Ramos (cell line): ENCODE data around the gene TGM4.
"Not testable (repeated sequence)": the region's sequence is repeated elsewhere in the genome, so short reads cannot be mapped to it uniquely, and the experiment has no call there.

Experiments
- in situ Hi-C: fragments of 300-500 bp; cut with MboI; formaldehyde crosslinking; loops from one replicate; pipeline ENCODE4 v1.14.3; 2022; ENCODE audit warnings: low sequenced_read_pairs; ENCODE audit not compliant: unreplicated experiment

The TGM4 gene

DNA sequence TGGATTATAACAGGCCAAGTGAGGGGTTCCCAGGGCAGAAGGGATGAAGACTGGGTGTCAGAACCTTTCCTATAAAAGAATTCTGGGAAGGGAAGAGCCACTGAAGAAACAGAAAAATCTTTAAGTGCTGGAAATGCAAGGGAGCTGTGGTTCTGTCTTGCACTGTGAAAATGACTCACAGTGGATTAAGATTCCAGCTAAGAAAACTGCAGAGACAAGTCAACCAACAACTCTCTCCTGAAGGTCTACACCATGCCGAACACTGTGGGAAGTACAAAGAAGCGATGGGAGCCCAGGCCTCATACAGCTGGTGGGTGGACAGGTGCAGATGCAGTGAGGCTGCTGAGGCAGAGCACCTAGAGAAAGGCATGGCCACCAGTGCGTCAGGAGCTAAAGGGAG lies 73.8 kb downstream of the TGM4 start:
- in situ Hi-C loops = no loop called here

DNA sequence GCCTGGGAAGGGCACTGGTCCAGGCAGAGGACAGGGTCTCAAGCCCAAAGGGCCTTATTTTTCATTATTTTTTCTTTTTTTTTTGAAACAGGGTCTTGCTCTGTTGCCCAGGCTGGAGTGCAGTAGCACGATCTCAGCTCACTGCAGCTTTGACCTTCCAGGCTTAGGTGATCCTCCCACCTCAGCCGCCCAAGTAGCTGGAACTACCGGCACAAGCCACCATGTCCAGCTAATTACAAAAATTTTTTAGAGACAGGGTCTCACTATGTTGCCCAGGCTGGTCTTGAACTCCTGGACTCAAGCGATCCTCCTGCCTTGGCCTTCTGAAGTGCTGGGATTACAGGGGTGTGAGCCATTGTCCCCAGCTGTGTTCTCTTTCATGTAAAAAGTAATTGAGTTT lies 75.4 kb downstream of the TGM4 start:
- in situ Hi-C loops = not testable (repeated sequence)

DNA sequence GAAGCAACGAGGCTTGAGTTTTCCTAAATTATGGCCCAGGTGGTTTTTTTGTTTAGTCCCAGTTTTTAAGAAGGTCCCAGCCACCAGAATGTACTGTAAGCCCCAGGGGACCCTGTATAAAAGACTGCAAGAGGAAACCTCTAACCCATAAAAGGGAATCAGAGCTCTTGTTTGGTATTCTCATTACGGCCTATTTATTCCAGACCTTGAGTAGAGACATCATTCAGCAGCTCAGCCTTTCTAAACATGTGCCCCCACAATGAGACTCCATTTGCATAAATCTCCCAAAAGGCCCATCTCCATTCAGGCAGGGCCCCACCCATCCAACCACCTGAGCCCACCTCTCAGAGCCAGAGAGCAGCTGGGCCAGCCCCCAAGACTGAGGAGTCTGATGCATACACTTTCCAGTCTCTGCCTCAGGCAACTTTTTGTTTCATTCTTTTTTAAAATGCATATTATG lies 75.9 kb downstream of the TGM4 start:
- in situ Hi-C loops = no loop called here

DNA sequence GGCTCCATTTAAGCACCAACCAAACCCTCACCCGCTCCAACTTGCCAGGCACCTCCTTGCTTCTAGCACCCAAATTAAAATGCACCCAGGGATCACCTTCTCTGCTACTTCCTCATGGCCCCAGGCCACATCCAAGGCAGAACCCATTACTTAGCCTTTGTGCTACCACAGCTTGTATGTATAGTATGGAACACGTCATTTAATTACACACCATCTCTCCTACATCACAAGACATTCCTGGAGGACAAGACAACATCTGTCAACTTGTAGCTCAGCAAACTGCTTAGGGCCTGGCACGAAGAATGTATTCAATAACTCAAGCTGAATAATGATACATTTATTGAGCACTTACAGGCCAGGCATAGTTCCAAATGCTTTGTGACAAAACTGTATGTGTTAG lies 78.3 kb downstream of the TGM4 start:
- in situ Hi-C loops = no loop called here

DNA sequence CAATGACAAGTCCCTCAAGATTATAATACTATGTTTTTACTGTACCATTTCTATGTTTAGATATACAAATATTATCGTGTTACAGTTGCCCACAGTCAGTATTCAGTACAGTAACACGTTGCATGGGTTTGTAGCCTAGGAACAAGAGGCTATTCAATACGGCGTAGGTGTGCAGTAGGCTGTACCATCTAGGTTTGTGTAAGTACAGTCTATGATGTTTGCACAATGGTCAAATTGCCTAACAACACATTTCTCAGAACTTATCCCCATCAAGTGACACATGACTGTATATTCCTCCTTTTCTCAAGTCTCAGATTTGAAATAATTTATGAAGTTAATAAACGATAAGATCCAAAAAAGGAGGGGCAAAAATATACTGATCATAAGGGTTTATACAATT lies 79.9 kb downstream of the TGM4 start:
- in situ Hi-C loops = no loop called here

DNA sequence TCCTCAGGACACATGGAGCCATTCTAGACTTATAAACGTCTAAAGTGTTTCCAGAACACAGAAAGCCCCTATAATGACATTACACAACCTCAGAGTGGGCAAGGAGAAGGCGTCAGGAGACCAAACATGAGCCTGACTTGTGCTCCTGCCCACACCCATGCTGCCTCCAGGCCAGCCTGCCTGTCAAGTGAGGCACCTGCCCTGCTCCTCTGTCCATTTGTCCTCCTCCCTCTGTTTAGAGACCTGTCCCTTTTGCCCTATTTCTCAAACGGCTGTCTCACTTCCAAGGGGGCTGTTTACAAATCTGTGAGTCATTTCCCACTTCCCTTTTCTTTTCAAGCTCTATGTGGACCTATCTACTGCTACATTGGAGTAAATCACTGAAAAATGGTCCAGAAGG lies 80.6 kb downstream of the TGM4 start:
- in situ Hi-C loops = no loop called here

DNA sequence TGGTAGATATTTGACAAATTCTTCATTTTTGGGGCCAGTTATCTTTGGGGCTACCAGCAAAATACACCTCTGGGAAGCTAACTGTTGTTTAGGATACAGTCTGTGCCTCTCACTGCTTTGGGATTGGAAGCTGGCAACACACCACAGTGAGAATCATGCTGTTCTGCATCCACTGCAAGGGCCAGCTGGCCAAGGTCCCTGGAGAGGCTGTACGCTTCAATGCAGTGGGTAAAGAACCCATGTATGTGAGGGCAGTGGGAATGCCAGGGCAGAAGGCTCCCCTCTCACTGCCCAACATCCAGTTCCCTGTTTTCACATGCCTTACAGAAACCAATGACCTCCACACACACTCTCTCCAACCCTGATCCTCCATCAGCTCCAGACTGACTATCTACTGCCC lies 81.5 kb downstream of the TGM4 start:
- in situ Hi-C loops = no loop called here

DNA sequence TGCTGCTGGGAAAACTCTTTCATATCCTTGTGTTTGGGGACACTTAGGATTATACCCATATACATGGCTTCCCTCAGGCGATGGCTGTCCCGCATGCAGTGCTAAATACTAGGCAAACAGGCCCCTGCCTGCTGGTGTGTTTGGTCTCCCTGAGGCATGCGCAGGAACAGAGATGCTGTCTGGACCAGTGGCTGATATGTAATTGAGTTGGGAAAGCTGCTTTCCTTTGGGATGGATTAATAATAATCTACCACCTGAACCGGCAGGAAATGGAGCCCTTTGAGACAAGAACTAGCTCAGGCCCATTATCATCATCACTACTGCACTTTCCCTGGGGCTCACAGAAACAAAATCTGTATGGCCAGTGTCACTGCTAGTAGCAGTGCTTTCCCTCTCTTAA lies 83.6 kb downstream of the TGM4 start:
- in situ Hi-C loops = no loop called here

DNA sequence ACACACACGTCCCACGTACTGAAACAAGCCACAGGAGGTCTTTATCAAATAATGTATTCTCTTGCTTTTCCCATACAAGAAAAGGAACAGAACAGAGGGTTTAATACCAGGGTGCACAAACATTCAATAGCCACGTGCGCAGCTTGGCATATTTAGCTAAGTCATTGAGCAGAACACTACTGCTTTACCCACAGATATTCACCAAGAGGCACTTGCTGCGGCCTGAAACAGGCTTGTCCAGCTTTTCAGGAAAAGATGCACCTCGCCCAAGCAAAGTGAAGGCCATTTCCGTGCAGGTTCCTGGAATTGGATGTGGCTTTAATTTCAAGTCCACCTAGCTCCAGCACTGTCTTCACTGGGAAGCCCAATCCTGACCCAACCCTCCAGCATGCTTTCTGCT lies 84.0 kb downstream of the TGM4 start:
- in situ Hi-C loops = no loop called here

DNA sequence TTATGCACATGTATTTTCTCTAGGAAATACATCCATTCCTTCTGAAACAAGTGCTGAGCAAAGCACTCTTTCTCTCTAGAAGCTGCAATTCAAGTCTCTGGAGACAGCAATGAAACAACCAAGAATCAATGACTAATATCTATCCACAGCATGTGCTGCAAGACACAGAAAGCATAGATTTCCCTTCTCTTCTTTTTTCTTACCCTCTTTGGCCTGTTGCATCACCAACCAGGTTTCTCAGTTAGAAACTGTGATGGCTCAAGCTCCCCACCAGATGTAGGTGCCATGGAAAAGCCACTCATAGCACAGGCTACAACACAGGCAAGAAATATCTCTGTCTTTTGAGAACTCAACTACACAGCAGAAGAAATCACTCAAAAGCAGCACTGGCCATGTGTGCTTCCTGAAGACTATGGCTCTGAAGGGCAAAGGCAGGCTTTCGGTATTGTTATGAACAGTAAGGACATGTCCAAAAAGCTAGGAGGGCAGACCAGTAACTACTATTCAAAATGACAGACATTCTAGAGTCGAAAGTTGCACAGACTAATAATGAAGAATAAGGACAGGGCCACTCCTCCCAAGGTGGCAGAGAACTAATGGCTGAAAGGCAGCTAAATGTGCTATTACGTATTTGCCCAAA lies 86.1 kb downstream of the TGM4 start:
- in situ Hi-C loops = no loop called here

DNA sequence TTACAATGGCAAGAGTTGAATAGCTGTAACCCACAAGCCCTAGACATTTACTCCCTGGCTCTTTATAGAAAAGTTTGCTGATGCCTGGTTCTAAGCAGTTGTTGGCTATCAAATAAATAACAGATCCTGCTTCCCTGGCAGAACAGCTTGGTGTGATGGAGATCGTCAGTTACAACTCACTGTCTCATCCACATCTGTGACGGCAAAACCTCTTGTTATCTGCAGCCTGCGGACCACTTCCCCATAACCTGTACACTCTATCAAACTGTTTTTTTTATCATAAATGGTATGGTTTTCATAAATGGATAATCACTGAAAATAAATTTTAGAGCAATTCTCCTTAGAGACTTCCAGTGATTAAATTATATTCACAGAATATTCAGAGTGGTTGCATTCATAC lies 87.5 kb downstream of the TGM4 start:
- in situ Hi-C loops = no loop called here

DNA sequence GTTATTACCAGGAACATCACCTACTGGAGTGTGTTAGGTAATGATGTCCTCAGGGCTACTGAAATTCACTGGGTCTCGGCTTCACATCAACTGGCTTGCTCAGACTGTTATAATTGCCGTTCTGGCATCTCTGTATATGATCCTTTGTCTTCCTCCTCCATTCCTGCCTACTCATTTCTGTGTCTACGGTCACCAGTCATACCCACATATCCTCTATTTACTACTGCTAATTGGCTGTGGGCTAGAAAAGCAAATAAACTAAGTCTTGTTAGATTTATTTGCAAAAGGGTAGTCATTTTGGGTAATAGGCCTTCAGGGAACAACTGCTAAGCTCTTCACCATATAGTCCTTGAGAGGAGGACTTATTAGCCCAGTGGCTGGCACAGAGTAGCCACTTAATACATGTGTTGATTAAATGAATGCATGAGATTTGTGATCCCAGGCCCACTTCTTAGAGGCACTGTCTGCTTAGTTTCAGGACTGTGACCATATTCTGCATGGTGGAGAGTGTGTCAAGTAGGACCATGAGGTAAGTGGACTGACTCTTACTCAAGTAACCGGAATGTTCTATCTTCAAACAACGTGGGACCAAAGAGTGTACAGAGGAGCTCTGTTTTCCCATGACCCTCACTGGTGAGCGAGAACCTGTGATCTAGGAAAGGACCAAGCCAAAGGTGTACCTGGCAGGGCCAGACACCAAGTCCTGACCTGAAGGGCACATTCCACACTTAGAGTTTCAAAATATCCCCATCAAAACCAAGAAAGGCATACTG lies 88.4 kb downstream of the TGM4 start:
- in situ Hi-C loops = no loop called here

DNA sequence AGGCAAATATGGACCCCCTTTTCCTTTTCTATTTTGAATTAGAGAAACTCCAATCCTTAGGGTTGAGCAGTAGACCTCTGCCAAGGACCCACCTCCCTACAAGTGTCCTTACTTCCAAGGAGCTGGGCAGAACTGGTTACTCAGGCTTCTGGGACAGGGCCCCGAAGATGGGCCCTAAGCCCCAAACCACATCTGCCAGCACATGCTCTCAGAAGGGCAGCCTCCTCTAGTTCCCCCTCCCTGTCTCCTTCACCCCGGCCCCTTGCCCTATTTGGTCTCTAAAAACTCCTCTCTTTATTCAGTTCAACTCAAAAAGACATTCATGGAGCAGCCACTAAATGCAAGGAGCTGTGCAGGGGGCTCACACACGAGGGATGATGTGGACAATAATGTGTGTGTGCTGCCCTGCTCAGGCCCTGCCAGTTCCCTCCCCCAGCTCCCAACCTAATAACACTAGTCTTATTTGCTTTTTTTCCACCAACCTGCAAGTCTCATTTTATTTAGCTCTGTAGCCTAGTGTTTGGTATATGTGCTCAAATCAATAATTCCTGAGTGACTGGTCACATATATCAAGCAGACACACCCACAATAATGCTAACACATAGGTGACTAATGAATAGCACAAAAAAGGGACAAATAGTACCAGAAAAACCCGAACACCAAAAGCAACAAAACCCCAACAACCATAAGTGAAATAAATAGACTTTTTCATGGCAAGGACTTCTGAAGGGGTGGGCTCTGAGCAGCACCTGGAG lies 89.3 kb downstream of the TGM4 start:
- in situ Hi-C loops = no loop called here
